ENCODE data around the gene ISCU.

The ISCU gene

DNA sequence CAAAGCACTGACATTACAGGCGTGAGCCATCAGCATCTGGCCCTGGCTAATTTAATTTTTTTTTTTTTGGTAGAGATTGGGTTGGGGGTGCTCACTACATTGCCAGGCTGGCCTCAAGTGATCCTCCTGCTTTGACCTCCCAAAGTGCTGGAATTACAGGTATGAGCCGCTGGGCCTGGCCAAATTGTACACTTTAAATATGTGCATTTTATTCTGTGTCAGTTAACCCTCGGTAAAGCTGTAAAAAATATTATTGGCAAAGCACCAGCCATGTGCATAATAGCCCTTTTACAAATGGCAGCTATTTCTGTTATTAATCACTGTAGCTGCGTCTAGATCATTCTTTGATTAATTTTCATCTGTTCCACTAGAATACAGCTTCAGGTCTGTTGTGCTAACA is 23.5 kb downstream of the ISCU start:
- TF ChIP-seq CTCF (IDR thresholded peaks at IDR 0.05; ENCODE audit: low read depth, low read length, poor library complexity, severe bottlenecking) (no peak), EZH2phosphoT487 (IDR thresholded peaks at IDR 0.05; ENCODE audit: borderline replicate concordance, low read length) (no peak)
- no peak overlapping the region for H3K4me2 ChIP-seq (ENCODE audit: low read length)
- peaks cover 20% of the 10 kb centered on the region for H3K27me3 ChIP-seq (ENCODE audit: control insufficient read depth, low read length)
- no peaks in the 10 kb centered on the region for H3K79me2 ChIP-seq (ENCODE audit: control insufficient read depth, low read length)
- H3K4me3 ChIP-seq (ENCODE audit: low read length), result no peak overlapping the region
- no peaks in the 10 kb centered on the region for H3K9me3 ChIP-seq (ENCODE audit: control insufficient read depth, insufficient read depth, low read length)
- H3K9me2 ChIP-seq (replicated peaks; ENCODE audit: control insufficient read depth, low read length), result no peaks in the 10 kb centered on the region
- H4K20me1 ChIP-seq (ENCODE audit: control insufficient read depth, insufficient read depth, low read depth, low read length), result no peaks in the 10 kb centered on the region
- H3K27ac ChIP-seq (ENCODE audit: low read depth, low read length), result no peak overlapping the region
- no peaks in the 10 kb centered on the region for H3F3A ChIP-seq (ENCODE audit: control insufficient read depth, insufficient read depth)
- no peaks in the 10 kb centered on the region for H3K36me3 ChIP-seq (ENCODE audit: control insufficient read depth, low read length)
- no peaks in the 10 kb centered on the region for H3K4me1 ChIP-seq (ENCODE audit: control insufficient read depth, low read length)

DNA sequence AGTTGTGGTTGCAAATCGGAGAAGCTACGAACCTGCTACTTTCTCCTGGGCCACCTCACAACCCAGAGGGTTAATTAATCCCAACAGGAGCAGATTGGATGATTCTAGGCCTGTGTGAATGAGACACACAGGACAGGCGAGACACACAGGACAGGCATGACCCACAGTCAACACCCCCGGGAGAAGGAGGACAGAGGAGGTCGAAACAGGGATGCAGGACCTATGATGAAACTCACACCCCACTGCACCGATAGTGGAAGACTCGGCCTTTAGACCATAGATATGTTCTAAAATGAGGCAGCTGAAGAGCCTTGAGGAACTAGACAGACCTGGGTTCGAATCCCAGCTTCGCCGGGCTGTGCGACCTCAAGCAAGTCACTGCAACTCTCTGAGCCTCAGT is 23.9 kb downstream of the ISCU start:
- Histone ChIP-seq H4K20me1 (ENCODE audit: control insufficient read depth, insufficient read depth, low read depth, low read length) (no peaks in the 10 kb centered on the region), H3K36me3 (ENCODE audit: control insufficient read depth, low read length) (no peaks in the 10 kb centered on the region), H3K4me2 (ENCODE audit: low read length) (no peak overlapping the region), H3K27ac (ENCODE audit: low read depth, low read length) (no peak overlapping the region), H3K27me3 (ENCODE audit: control insufficient read depth, low read length) (peaks cover 20% of the 10 kb centered on the region), H3K9me2 (replicated peaks; ENCODE audit: control insufficient read depth, low read length) (no peaks in the 10 kb centered on the region), H3K4me1 (ENCODE audit: control insufficient read depth, low read length) (no peaks in the 10 kb centered on the region), H3K4me3 (ENCODE audit: low read length) (no peak overlapping the region), H3K9me3 (ENCODE audit: control insufficient read depth, insufficient read depth, low read length) (no peaks in the 10 kb centered on the region), H3F3A (ENCODE audit: control insufficient read depth, insufficient read depth) (no peaks in the 10 kb centered on the region), H3K79me2 (ENCODE audit: control insufficient read depth, low read length) (no peaks in the 10 kb centered on the region)
- TF ChIP-seq CTCF (IDR thresholded peaks at IDR 0.05; ENCODE audit: low read depth, low read length, poor library complexity, severe bottlenecking) (no peak), EZH2phosphoT487 (IDR thresholded peaks at IDR 0.05; ENCODE audit: borderline replicate concordance, low read length) (no peak)

GRCh38 chr12:108587826-108588225 is 25.4 kb downstream of the ISCU start:
- H3K27me3 ChIP-seq (ENCODE audit: control insufficient read depth, low read length), result peaks cover 20% of the 10 kb centered on the region
- H3K9me2 ChIP-seq (replicated peaks; ENCODE audit: control insufficient read depth, low read length), result no peaks in the 10 kb centered on the region
- H3K27ac ChIP-seq (ENCODE audit: low read depth, low read length), result no peak overlapping the region
- H4K20me1 ChIP-seq (ENCODE audit: control insufficient read depth, insufficient read depth, low read depth, low read length), result no peaks in the 10 kb centered on the region
- no peaks in the 10 kb centered on the region for H3K36me3 ChIP-seq (ENCODE audit: control insufficient read depth, low read length)
- H3K4me3 ChIP-seq (ENCODE audit: low read length), result no peak overlapping the region
- no peaks in the 10 kb centered on the region for H3F3A ChIP-seq (ENCODE audit: control insufficient read depth, insufficient read depth)
- no peaks in the 10 kb centered on the region for H3K4me1 ChIP-seq (ENCODE audit: control insufficient read depth, low read length)
- TF ChIP-seq EZH2phosphoT487 (IDR thresholded peaks at IDR 0.05; ENCODE audit: borderline replicate concordance, low read length) (no peak), CTCF (IDR thresholded peaks at IDR 0.05; ENCODE audit: low read depth, low read length, poor library complexity, severe bottlenecking) (no peak)
- no peaks in the 10 kb centered on the region for H3K79me2 ChIP-seq (ENCODE audit: control insufficient read depth, low read length)
- H3K4me2 ChIP-seq (ENCODE audit: low read length), result no peak overlapping the region
- H3K9me3 ChIP-seq (ENCODE audit: control insufficient read depth, insufficient read depth, low read length), result no peaks in the 10 kb centered on the region
